HG02970 (cell line): ENCODE results near the gene ABTB2.

Experiments used
- ATAC-seq: cut with Tn5 transposase; IDR thresholded peaks from one replicate; pipeline ENCODE4 v1.9.1; 2021; ENCODE audit warnings: mild to moderate bottlenecking, moderate library complexity, moderate number of reproducible peaks; ENCODE audit not compliant: unreplicated experiment, low FRiP score

ABTB2 gene

DNA sequence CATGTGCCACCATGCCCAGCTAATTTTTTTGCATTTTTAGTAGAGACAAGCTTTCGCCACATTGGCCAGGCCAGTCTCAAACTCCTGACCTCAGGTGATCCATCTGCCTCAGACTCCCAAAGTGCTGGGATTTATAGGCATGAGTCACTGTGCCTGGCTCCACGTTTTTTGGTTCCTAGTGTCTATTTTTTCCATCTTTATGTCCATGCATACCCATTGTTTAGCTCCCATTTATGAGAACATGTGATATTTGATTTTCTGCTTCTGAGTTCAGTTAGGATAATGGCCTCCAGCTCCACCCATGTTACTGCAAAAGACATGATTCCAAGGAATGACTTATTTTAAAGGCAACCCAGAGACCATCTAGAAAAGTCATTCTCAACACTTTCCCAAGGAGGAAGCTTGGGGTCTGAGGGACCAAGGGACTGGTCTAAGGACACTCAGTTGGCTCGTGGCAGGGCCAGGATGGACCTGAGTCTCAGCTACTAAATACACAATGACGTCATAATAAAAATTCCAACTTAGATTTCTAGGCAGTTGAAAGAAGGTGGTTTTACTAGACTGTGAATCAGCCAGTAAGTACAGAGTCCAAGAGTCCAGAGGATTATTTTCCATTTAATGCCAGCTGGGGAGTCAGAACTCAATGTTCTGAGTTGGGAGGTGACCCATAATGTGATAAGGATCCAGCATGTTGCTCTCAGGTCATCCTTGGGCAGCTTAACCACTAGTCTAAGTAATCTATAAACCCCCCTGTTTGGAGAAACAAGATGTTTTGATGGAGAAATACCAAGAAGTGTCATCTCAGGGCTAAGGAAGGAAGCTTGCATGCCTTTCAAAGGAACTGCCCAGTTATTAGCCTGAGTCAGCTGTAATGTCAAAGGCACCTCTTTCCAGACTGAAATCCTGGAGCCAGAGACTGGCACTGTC lies 39.4 kb downstream of the ABTB2 start:
- no peak for ATAC-seq

- ATAC-seq: no peak
Observed at GRCh38 chr11:34317666-34318065, 40.1 kb downstream of the ABTB2 start.

DNA sequence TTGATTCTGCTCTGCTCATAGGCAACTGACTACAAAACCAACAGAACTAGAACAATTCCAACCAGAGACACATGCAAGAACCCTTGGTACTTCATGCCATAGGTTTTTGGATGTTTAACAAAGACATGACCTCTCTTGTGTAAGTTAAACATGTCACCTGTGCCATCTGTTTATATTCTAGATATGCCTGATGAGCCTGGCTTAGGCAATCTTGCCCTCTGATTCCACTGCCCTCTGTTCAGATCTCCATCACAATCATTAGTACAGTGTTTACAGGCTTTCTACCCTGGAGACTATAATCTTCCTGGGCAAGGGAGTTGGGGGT lies 40.8 kb downstream of the ABTB2 start:
- ATAC-seq: no peak

- ATAC-seq: no peak
Observed at GRCh38 chr11:34316347-34317035, 41.3 kb downstream of the ABTB2 start.

GRCh38 chr11:34315394-34315793 lies 42.4 kb downstream of the ABTB2 start:
- no peak for ATAC-seq

DNA sequence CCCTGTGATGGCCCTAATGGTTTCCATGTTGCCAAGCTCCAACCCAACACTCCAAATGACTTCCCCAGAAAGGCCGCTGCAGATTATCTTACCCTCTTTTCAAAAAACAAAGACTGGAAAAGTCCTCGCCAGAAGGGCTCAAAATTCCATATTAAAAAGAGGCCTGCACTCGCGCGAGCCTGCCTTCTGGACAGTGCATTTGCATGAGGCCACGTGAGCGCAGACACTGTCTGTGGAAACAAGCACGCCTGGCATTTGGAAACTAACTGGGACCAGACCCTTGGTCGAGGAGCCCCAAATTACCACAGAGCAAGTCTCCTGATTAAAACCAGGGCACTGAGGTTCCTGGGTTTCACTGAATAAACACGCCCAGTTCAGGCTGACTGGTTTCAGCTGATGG lies 42.9 kb downstream of the ABTB2 start:
- no peak for ATAC-seq

DNA sequence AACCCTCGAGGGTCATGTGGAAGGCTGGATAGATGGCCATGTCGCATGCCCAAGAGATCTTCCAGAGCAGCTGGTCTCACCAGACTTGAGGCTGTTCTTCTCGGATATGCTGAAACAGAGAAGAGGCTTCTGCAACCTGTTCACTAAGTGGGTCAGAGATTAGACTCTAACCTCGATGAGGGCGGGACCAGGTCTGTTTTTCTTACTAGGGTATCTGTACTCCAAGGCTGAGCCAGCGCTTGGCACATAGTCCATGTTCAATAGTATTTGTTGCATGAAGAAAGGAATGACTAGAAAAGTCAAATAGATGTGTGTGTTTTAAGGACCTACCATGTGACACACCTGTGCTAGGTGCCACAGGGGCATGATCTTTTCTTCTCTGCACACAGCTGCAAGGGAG lies 43.6 kb downstream of the ABTB2 start:
- no peak for ATAC-seq

DNA sequence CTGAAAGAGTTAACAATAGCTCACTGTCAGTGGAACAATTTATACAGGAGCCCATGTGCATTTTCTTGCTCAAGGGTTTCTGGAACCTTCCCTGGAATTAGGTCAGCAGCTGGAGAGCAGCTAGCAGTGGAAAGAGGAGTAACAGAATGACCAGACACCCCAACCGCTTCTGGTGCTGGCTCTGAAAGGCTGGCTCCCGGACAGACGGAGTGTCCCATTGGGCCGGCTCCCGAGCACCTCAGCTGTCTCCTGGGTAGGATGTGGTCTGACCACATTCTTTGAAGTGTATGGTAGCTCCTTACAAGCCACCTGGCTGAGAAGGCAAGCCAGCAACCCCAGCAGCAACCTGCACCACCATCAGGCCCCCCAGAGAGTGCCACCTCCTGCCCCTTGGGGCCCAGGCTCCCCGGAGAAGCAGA lies 44.7 kb downstream of the ABTB2 start:
- no peak for ATAC-seq

DNA sequence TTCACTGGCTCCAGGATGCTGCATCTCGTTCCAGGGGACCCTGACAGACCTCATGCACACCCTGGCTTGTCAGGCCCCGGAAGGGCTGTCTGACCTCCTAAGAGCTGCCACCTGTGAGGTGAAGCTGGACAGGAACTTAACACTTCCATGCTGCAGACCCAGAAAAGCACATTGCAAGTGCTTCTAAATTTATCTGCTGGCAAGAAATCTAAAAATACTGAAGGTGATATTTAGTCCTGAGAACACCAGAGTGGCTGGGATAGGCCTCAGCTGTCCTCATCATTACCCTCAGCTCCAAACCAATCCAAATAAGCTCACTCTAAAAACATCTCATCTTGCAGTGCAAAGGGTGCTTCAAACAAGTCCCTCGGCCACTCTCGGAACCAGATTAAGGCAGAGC lies 46.7 kb downstream of the ABTB2 start:
- ATAC-seq: no peak

DNA sequence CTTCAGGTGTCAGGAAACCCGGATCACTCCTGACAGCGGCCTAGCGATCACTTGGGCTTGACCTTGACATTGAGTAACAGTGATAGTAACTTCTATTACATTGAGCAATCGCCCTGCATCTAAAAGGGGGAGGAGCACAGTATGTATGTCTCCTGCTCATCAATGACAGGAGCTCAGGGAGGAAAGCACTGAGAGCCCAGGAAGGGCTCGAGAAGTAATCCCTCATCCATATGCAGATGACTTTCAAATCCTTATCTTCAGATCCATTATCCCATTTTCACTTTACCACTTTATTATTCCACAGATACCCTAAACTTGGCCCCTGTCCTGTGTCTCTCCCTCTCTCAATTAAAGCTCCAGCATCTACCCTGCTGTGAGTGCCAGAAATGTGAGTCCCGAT lies 47.8 kb downstream of the ABTB2 start:
- ATAC-seq: no peak

- no peak for ATAC-seq
Observed at GRCh38 chr11:34308913-34309585, 48.8 kb downstream of the ABTB2 start.

DNA sequence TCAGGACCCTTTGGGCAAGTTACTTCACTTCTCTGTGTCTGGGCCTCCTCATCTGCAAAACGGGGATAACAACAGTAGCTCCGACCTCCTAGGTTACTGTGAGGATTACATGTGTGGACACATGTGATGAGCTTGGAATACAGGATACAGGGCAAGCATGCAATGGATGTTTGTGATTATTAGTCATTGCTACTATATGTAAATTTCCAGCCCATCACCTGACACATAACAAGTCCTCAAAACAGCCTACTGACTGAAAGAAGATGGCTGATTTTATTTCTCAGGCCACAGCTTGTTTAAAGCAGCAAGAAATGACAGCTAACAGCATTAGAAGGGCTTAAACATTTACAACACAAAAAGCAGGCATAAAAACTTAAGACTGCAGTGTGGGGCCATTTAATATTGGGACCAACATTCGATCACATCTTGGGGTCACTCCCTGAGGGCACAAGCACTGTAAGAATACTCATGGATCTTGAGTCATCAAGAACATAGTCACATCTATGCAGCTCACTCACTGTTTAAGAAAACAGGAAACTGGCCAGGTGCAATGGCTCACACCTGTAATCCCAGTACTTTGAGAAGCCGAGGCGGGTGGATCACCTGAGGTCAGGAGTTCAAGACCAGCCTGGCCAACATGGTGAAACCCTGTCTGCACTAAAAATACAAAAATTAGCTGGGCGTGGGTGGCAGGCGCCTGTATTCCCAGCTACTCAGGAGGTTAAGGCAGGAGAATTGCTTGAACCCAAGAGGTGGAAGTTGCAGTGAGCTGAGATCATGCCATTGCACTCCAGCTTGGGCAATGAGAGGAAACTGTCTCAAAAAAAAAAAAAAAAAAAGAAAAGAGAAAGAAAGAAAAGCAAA lies 49.5 kb downstream of the ABTB2 start:
- no peak for ATAC-seq

GRCh38 chr11:34305780-34306179 lies 52.0 kb downstream of the ABTB2 start:
- ATAC-seq: no peak

- no peak for ATAC-seq
Observed at GRCh38 chr11:34305193-34305592, 52.6 kb downstream of the ABTB2 start.

- no peak for ATAC-seq
Observed at GRCh38 chr11:34303028-34303570, 54.7 kb downstream of the ABTB2 start.

DNA sequence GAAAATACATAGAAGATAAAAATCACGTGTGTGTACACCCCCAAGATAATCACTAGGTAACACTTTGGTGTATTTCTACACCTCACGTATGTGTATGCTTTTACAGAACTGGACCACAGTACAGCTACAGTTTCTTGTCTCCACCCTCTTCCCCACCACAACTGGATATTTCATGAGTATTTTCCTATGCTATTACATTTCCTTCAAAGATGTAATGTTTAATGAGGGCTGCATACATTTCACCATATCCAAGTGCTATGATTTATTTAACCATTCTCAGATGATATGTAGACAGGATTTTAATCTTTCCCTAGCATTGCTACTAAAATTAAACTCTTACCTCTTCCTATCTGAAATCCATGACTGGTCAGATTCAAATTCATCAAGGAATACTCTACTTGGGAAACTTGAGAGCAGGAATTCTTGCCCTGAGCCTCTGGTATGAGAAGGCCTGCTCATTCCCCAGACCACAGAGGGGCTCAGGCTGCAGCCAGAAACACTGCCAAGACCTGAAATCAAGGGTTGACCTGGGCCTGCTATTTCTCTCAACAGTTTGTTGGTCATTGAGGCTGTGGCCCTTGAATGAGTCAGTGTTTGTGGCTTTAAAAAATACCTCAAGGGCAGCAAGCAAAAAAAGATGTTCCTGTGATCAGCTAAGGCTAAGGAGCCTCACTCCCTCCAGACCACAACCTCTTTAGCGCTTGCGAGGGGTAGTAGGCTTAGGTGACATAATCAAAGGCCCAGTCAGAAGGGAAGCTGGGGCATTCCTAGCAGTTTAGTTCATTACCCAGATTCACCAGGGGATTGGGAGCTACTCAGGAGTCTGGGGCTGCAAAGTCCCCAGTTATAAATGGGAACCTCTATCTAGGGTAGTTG lies 55.5 kb downstream of the ABTB2 start:
- no peak for ATAC-seq

DNA sequence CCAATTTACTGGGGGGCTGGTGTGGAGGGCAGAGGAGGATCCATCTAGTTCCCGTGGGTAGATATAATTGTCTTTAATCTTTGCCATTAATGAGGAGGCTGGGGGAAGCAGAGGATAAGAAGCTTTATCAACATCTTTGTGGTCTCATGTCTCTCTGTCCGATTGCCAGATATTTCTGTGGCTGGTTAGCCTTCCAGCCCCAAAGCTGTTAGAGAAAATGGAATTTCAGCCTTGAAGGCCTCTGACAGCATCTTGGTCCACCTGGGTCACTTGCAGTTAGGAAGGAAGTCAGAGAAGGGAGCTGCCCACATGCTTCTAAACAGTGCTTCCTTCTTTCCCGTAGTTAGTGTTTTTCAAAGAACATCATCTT lies 56.9 kb downstream of the ABTB2 start:
- no peak for ATAC-seq

GRCh38 chr11:34300026-34300925 lies 57.5 kb downstream of the ABTB2 start:
- no peak for ATAC-seq
